Measurements from ENCODE around the gene CALU. TPM values are rescaled to one million over a fixed set of nuclear protein-coding genes. Genes with fewer than 3 reads are reported as not detected.

The CALU gene
- total and polyA plus RNA-seq, 2 experiments from 2014 or later, result 136 to 179 TPM

- H3K4me2 ChIP-seq, result peak within 1 kb of the TSS; percentile 92
- H3K9me2 ChIP-seq (ENCODE audit: insufficient read depth), result no peaks in the 10 kb centered on the region
- peaks cover 20% of the 10 kb centered on the region for H3K36me3 Mint-ChIP-seq (ENCODE audit: low read depth)
- peaks cover 33% of the 10 kb centered on the region for H3K4me1 Mint-ChIP-seq
- peak within 1 kb of the TSS; percentile 85 for H3K4me3 ChIP-seq
- H3K9me3 Mint-ChIP-seq, result no peaks in the 10 kb centered on the region
- H3K4me3 Mint-ChIP-seq, result peak within 1 kb of the TSS; percentile 84
- no peak within 1 kb of the TSS for H3K27ac Mint-ChIP-seq
- DNase-seq (ENCODE audit: low spot score) (peak; percentile 82), ATAC-seq (peak; percentile 74)
- H4K20me1 ChIP-seq (replicated peaks; ENCODE audit: insufficient read depth), result no peaks in the 10 kb centered on the region; the same call in 1 of the 2 replicates
- 0 out of 2 replicates have a peak, but pooled peaks cover 6% of the 10 kb centered on the region for H3K36me3 ChIP-seq (ENCODE audit: insufficient read depth)
- H3K27ac ChIP-seq (ENCODE audit: low read depth), result no peak within 1 kb of the TSS
- peaks cover 26% of the 10 kb centered on the region for H3K4me1 ChIP-seq (ENCODE audit: insufficient read depth)
- H3F3A ChIP-seq (replicated peaks; ENCODE audit: low read depth), result 0 out of 2 replicates have a peak, but pooled peaks cover 6% of the 10 kb centered on the region
- no peaks in the 10 kb centered on the region for H3K27me3 ChIP-seq (ENCODE audit: insufficient read depth)
- peak within 1 kb of the TSS; percentile 99 for H2AFZ ChIP-seq
- TF ChIP-seq EZH2 (IDR thresholded peaks at IDR 0.05; ENCODE audit: low read depth, unreplicated experiment) (no peak), STAT1 (IDR thresholded peaks at IDR 0.05; ENCODE audit: unreplicated experiment) (no peak), EZH2phosphoT487 (IDR thresholded peaks at IDR 0.05; ENCODE audit: unreplicated experiment) (no peak), ZNF331 (CRISPR knock-in tag; IDR thresholded peaks at IDR 0.05; ENCODE audit: low read depth) (no peak), NANOG (IDR thresholded peaks at IDR 0.05; ENCODE audit: borderline replicate concordance) (no peak), ETS1 (IDR thresholded peaks at IDR 0.05) (0 out of 2 replicates have a peak, but pooled peaks have one; percentile 18), REST (IDR thresholded peaks at IDR 0.05; ENCODE audit: unreplicated experiment) (no peak), ZNF462 (CRISPR knock-in tag; IDR thresholded peaks at IDR 0.05) (no peak), CREB1 (CRISPR knock-in tag; IDR thresholded peaks at IDR 0.05; ENCODE audit: low read depth) (no peak), CTCF (conservative IDR thresholded peaks at IDR 0.05; ENCODE audit: low read depth in 2 of 2) (no peak), POLR2AphosphoS5 (IDR thresholded peaks at IDR 0.05; ENCODE audit: low read depth) (peak; percentile 80), ZNF114 (CRISPR knock-in tag; IDR thresholded peaks at IDR 0.05) (no peak), JUNB (IDR thresholded peaks at IDR 0.05; ENCODE audit: unreplicated experiment) (no peak)
- H3K27me3 Mint-ChIP-seq (ENCODE audit: insufficient read depth, low read depth, poor library complexity), result peaks cover 13% of the 10 kb centered on the region
- H3K79me2 ChIP-seq (replicated peaks; ENCODE audit: insufficient read depth), result no peaks in the 10 kb centered on the region
Observed at GRCh38 chr7:128791121-128791971, 52.2 kb downstream of the CALU start, which contains the start of gene CCDC136. TSS of gene CCDC136 (plus strand) at chr7:128791968. CDS start at chr7:128792412, 444 bp downstream.

Data from GM23338 (cell line).